ENCODE measurements around the gene KIAA1755.

DNA sequence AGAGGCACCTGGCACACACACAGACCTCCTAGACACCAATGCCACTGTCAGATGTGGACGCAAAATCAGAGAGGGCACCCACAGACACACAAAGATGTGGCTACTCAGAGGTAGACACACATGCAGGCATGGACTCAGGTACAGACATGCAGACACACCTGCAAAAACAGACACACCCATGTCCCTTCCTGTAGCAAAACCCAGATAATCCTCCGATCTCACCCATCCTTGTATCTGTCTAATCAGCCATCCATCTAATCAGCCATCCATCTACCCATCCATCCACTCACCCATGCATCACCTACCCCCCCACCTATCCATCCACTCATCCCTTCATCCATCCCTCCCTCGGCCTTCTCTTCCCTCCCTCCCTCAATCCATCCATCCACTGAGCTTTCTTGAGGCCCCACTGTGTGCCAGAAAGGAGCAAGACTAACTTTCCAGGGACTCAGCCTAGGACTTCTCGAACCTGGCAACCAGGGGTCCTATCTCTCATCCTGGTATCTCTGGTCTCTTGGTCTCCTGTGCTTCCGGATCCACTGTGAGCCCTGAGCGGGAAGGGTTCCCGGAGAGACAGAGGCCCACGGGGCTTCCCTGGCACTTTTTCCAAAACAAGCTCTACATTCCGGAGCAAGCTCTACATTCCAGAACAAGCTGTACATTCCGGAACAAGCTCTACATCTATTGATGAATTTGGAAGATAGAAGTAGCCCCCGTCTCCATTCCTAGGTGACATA, 94.4 kb downstream of the KIAA1755 start:
- TF ChIP-seq CTCF (conservative IDR thresholded peaks at IDR 0.05; ENCODE audit: low read depth, low read length) = no peak
- TF ChIP-seq EZH2phosphoT487 (IDR thresholded peaks at IDR 0.05; ENCODE audit: borderline replicate concordance, low read length) = no peak
- no peak for TF ChIP-seq EZH2 (IDR thresholded peaks at IDR 0.05; ENCODE audit: low read length, unreplicated experiment)

Data from PC-3 (cell line).